ENCODE measurements around the gene NEUROD4.
"Not testable (repeated sequence)": the region's sequence is repeated elsewhere in the genome, so short reads cannot be mapped to it uniquely, and the experiment has no call there.

The NEUROD4 gene

GRCh38 chr12:54983536-54984101 lies 36.2 kb upstream of the NEUROD4 start:
- WGBS, 2 experiments, result 93 to 100% methylated on average over 2 of the region's 2 CpGs
- Histone ChIP-seq H3K27ac (ENCODE audit: insufficient read depth, low read depth, low read length, poor library complexity, severe bottlenecking) (no peak overlapping the region), H3K36me3 (ENCODE audit: control insufficient read depth, insufficient read depth, low read length) (no peaks in the 10 kb centered on the region), H3K4me3 (ENCODE audit: insufficient read depth, low read depth, low read length) (no peak overlapping the region), H3K9me3 (ENCODE audit: control insufficient read depth, low read length) (no peaks in the 10 kb centered on the region), H3K27me3 (ENCODE audit: control insufficient read depth, insufficient read depth, low read length, poor library complexity, severe bottlenecking) (no peaks in the 10 kb centered on the region), H3K4me1 (ENCODE audit: control insufficient read depth, insufficient read depth, low read length) (no peaks in the 10 kb centered on the region)

GRCh38 chr12:54984658-54985376 lies 35.0 kb upstream of the NEUROD4 start, which contains the start of gene TESPA1:
Gene TESPA1 (minus strand): TSS chr12:54984762. CDS start chr12:54974562, 10,200 bp downstream.
- Histone ChIP-seq H3K9me3 (ENCODE audit: control insufficient read depth, low read length) (no peaks in the 10 kb centered on the region), H3K36me3 (ENCODE audit: control insufficient read depth, insufficient read depth, low read length) (no peaks in the 10 kb centered on the region), H3K27me3 (ENCODE audit: control insufficient read depth, insufficient read depth, low read length, poor library complexity, severe bottlenecking) (no peaks in the 10 kb centered on the region), H3K4me1 (ENCODE audit: control insufficient read depth, insufficient read depth, low read length) (no peaks in the 10 kb centered on the region), H3K4me3 (ENCODE audit: insufficient read depth, low read depth, low read length) (no peak within 1 kb of the TSS), H3K27ac (ENCODE audit: insufficient read depth, low read depth, low read length, poor library complexity, severe bottlenecking) (no peak within 1 kb of the TSS)
- 87 to 94% methylated on average over 12 of the region's 12 CpGs for WGBS, 2 experiments

GRCh38 chr12:54986773-54987172 lies 33.0 kb upstream of the NEUROD4 start:
- not testable (repeated sequence) for H3K36me3 ChIP-seq (ENCODE audit: control insufficient read depth, insufficient read depth, low read length); H3K4me3 ChIP-seq (ENCODE audit: insufficient read depth, low read depth, low read length); H3K27ac ChIP-seq (ENCODE audit: insufficient read depth, low read depth, low read length, poor library complexity, severe bottlenecking); H3K4me1 ChIP-seq (ENCODE audit: control insufficient read depth, insufficient read depth, low read length); H3K27me3 ChIP-seq (ENCODE audit: control insufficient read depth, insufficient read depth, low read length, poor library complexity, severe bottlenecking); H3K9me3 ChIP-seq (ENCODE audit: control insufficient read depth, low read length)
- WGBS, 2 experiments, result 89 to 93% methylated on average over 2 to 3 of the region's 3 CpGs

- no peaks in the 10 kb centered on the region for H3K9me3 ChIP-seq (ENCODE audit: control insufficient read depth, low read length)
- no peaks in the 10 kb centered on the region for H3K27me3 ChIP-seq (ENCODE audit: control insufficient read depth, insufficient read depth, low read length, poor library complexity, severe bottlenecking)
- H3K4me1 ChIP-seq (ENCODE audit: control insufficient read depth, insufficient read depth, low read length), result no peaks in the 10 kb centered on the region
- 88 to 92% methylated on average over 4 of the region's 4 CpGs for WGBS, 2 experiments
- H3K27ac ChIP-seq (ENCODE audit: insufficient read depth, low read depth, low read length, poor library complexity, severe bottlenecking), result no peak overlapping the region
- H3K36me3 ChIP-seq (ENCODE audit: control insufficient read depth, insufficient read depth, low read length), result no peaks in the 10 kb centered on the region
- no peak overlapping the region for H3K4me3 ChIP-seq (ENCODE audit: insufficient read depth, low read depth, low read length)
These were observed 32.1 kb upstream of the NEUROD4 start for GRCh38 chr12:54987611-54988231.

GRCh38 chr12:54988402-54989054 lies 31.2 kb upstream of the NEUROD4 start:
- Histone ChIP-seq H3K27ac (ENCODE audit: insufficient read depth, low read depth, low read length, poor library complexity, severe bottlenecking) (no peak overlapping the region), H3K9me3 (ENCODE audit: control insufficient read depth, low read length) (no peaks in the 10 kb centered on the region), H3K4me1 (ENCODE audit: control insufficient read depth, insufficient read depth, low read length) (no peaks in the 10 kb centered on the region), H3K27me3 (ENCODE audit: control insufficient read depth, insufficient read depth, low read length, poor library complexity, severe bottlenecking) (no peaks in the 10 kb centered on the region), H3K4me3 (ENCODE audit: insufficient read depth, low read depth, low read length) (no peak overlapping the region), H3K36me3 (ENCODE audit: control insufficient read depth, insufficient read depth, low read length) (no peaks in the 10 kb centered on the region)
- 74 to 96% methylated on average over 1 of the region's 1 CpG for WGBS, 2 experiments

- WGBS, 2 experiments, result 80 to 90% methylated on average over 1 of the region's 1 CpG
- Histone ChIP-seq H3K27ac (ENCODE audit: insufficient read depth, low read depth, low read length, poor library complexity, severe bottlenecking) (no peak overlapping the region), H3K27me3 (ENCODE audit: control insufficient read depth, insufficient read depth, low read length, poor library complexity, severe bottlenecking) (no peaks in the 10 kb centered on the region), H3K36me3 (ENCODE audit: control insufficient read depth, insufficient read depth, low read length) (no peaks in the 10 kb centered on the region), H3K9me3 (ENCODE audit: control insufficient read depth, low read length) (no peaks in the 10 kb centered on the region), H3K4me1 (ENCODE audit: control insufficient read depth, insufficient read depth, low read length) (no peaks in the 10 kb centered on the region), H3K4me3 (ENCODE audit: insufficient read depth, low read depth, low read length) (no peak overlapping the region)
These were observed 29.9 kb upstream of the NEUROD4 start for GRCh38 chr12:54989829-54990228.

- Histone ChIP-seq H3K4me1 (ENCODE audit: control insufficient read depth, insufficient read depth, low read length) (no peaks in the 10 kb centered on the region), H3K27ac (ENCODE audit: insufficient read depth, low read depth, low read length, poor library complexity, severe bottlenecking) (no peak overlapping the region), H3K4me3 (ENCODE audit: insufficient read depth, low read depth, low read length) (no peak overlapping the region), H3K27me3 (ENCODE audit: control insufficient read depth, insufficient read depth, low read length, poor library complexity, severe bottlenecking) (no peaks in the 10 kb centered on the region), H3K9me3 (ENCODE audit: control insufficient read depth, low read length) (no peaks in the 10 kb centered on the region), H3K36me3 (ENCODE audit: control insufficient read depth, insufficient read depth, low read length) (no peaks in the 10 kb centered on the region)
- 96 to 97% methylated on average over 8 to 9 of the region's 9 CpGs for WGBS, 2 experiments
These were observed 28.4 kb upstream of the NEUROD4 start for GRCh38 chr12:54991161-54991990.

- Histone ChIP-seq H3K27ac (ENCODE audit: insufficient read depth, low read depth, low read length, poor library complexity, severe bottlenecking) (no peak overlapping the region), H3K27me3 (ENCODE audit: control insufficient read depth, insufficient read depth, low read length, poor library complexity, severe bottlenecking) (no peaks in the 10 kb centered on the region), H3K9me3 (ENCODE audit: control insufficient read depth, low read length) (no peaks in the 10 kb centered on the region), H3K36me3 (ENCODE audit: control insufficient read depth, insufficient read depth, low read length) (no peaks in the 10 kb centered on the region), H3K4me3 (ENCODE audit: insufficient read depth, low read depth, low read length) (no peak overlapping the region), H3K4me1 (ENCODE audit: control insufficient read depth, insufficient read depth, low read length) (no peaks in the 10 kb centered on the region)
- 95 to 96% methylated on average over 5 of the region's 5 CpGs for WGBS, 2 experiments
These were observed 27.8 kb upstream of the NEUROD4 start for GRCh38 chr12:54991991-54992375.

GRCh38 chr12:54993181-54993835 lies 26.5 kb upstream of the NEUROD4 start:
- no peaks in the 10 kb centered on the region for H3K9me3 ChIP-seq (ENCODE audit: control insufficient read depth, low read length)
- H3K27ac ChIP-seq (ENCODE audit: insufficient read depth, low read depth, low read length, poor library complexity, severe bottlenecking), result no peak overlapping the region
- no peaks in the 10 kb centered on the region for H3K27me3 ChIP-seq (ENCODE audit: control insufficient read depth, insufficient read depth, low read length, poor library complexity, severe bottlenecking)
- H3K4me3 ChIP-seq (ENCODE audit: insufficient read depth, low read depth, low read length), result no peak overlapping the region
- 43 to 46% methylated on average over 12 of the region's 12 CpGs for WGBS, 2 experiments
- no peaks in the 10 kb centered on the region for H3K36me3 ChIP-seq (ENCODE audit: control insufficient read depth, insufficient read depth, low read length)
- peaks cover 9% of the 10 kb centered on the region for H3K4me1 ChIP-seq (ENCODE audit: control insufficient read depth, insufficient read depth, low read length)
